ENCODE results near the gene SLC41A2.

DNA sequence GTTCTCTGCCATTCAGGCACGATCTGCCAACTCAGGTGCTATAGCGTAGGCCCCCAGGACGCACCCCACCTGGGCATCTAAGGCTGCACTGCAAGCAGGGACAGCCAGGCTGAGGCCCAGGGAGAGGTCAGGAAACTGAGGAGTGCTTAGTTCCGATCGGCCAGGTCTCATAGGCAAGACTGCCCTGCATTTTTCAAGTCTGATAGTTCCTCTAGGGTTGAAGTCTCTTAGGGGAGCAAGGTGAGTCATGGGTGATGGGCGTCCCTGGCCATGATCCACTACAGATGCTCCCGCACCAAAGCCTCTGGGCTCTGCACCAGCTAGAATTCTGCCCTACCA is 41.2 kb upstream of the SLC41A2 start:
- no peak for TF ChIP-seq POLR2A (IDR thresholded peaks at IDR 0.05)
- TF ChIP-seq POLR2AphosphoS5 (IDR thresholded peaks at IDR 0.05): no peak
- TF ChIP-seq, protein P1, sequence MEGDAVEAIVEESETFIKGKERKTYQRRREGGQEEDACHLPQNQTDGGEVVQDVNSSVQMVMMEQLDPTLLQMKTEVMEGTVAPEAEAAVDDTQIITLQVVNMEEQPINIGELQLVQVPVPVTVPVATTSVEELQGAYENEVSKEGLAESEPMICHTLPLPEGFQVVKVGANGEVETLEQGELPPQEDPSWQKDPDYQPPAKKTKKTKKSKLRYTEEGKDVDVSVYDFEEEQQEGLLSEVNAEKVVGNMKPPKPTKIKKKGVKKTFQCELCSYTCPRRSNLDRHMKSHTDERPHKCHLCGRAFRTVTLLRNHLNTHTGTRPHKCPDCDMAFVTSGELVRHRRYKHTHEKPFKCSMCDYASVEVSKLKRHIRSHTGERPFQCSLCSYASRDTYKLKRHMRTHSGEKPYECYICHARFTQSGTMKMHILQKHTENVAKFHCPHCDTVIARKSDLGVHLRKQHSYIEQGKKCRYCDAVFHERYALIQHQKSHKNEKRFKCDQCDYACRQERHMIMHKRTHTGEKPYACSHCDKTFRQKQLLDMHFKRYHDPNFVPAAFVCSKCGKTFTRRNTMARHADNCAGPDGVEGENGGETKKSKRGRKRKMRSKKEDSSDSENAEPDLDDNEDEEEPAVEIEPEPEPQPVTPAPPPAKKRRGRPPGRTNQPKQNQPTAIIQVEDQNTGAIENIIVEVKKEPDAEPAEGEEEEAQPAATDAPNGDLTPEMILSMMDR (IDR thresholded peaks at IDR 0.05 in 8 of 11, conservative IDR thresholded peaks at IDR 0.05 in 3 of 11): no peak

Data from spleen (tissue), 7 donors.